Activated CD8-positive, alpha-beta T cell treated with anti-CD3 and anti-CD28 coated beads for 36 hours (primary cell): Measurements from ENCODE around the gene RAB40B. TPM values are rescaled to one million over a fixed set of nuclear protein-coding genes. Genes with fewer than 3 reads are reported as not detected.

ENCODE experiments used
- ATAC-seq: fragments of 200-7000 bp; cut with Tn5 transposase; one replicate; pipeline ENCODE4 v1.10.0; 2021; ENCODE audit warnings: mild to moderate bottlenecking, moderate library complexity
- CTCF ChIA-PET: fragments of 350-600 bp; sonication (Branson Sonifier 250); formaldehyde crosslinking; loops from one replicate; lab custom pipeline; 2021; ENCODE audit warnings: antibody characterized with exemption; lab: Charles Lee
- POLR2A ChIA-PET: fragments of 350-600 bp; sonication (Branson Sonifier 250); formaldehyde crosslinking; loops from one replicate; lab custom pipeline; 2021; ENCODE audit warnings: antibody characterized with exemption; lab: Charles Lee
- DNase-seq: peaks from one replicate; pipeline ENCODE4 v3.0.0-alpha.2; 2020
- H3K27ac Mint-ChIP-seq: one replicate; pipeline ENCODE4 v1.8.0; 2021; ENCODE audit warnings: mild to moderate bottlenecking, mixed read lengths
- H3K27me3 Mint-ChIP-seq: one replicate; pipeline ENCODE4 v1.8.0; 2021; ENCODE audit warnings: mixed read lengths
- H3K36me3 Mint-ChIP-seq: one replicate; pipeline ENCODE4 v1.8.0; 2021; ENCODE audit warnings: low read depth, mixed read lengths
- H3K4me1 Mint-ChIP-seq: one replicate; pipeline ENCODE4 v1.8.0; 2021; ENCODE audit warnings: low read depth, mixed read lengths
- H3K4me3 Mint-ChIP-seq: one replicate; pipeline ENCODE4 v1.8.0; 2021; ENCODE audit warnings: mild to moderate bottlenecking, moderate library complexity, mixed read lengths
- H3K9me3 Mint-ChIP-seq: one replicate; pipeline ENCODE4 v1.8.0; 2021; ENCODE audit warnings: mixed read lengths
- CTCF ChIP-seq: fragments of 200-600 bp; IDR thresholded peaks from one replicate; pipeline ENCODE4 v1.8.0; 2022; ENCODE audit warnings: antibody characterized with exemption, mild to moderate bottlenecking
- intact Hi-C: fragments of 100-400 bp; cut with micrococcal nuclease; formaldehyde crosslinking; loops from one replicate; pipeline ENCODE4 v1.10.0; 2022
- total RNA-seq, 2 experiments: library from RNA; stranded (reverse); gene quantifications; one replicate each; pipeline ENCODE4 v1.2.3, GENCODE V29; 2021

RAB40B gene
- total RNA-seq, 2 experiments from 2014 or later: 1.6 to 3.4 TPM

DNA sequence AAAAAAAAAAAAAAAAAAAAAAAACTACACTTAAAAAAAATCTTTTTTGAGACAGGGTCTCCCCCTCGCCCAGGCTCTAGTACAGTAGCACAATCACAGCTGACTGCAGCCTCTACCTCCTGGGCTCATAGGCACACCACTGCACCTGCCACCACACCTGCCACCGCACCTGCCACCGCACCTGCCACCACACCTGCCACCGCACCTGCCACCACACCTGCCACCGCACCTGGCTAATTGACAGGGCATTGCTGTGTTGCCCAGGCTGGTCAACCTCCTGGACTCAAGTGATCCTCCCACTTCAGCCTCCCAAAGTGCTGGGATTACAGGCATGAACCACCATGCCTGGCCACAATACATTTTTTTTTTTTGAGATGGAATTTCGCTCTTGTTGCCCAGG is 32.6 kb downstream of the RAB40B start:
- Mint-ChIP-seq H3K9me3 (no peaks in the 10 kb centered on the region), H3K27ac (no peak overlapping the region), H3K27me3 (no peaks in the 10 kb centered on the region), H3K4me1 (peaks cover 4% of the 10 kb centered on the region), H3K36me3 (no peaks in the 10 kb centered on the region), H3K4me3 (no peak overlapping the region)
- ChIA-PET POLR2A (no interaction called here), CTCF (no interaction called here)
- DNase-seq (no peak), ATAC-seq (no peak)
- TF ChIP-seq CTCF: no peak
- intact Hi-C loops: loop anchor here (10.0 kb wide), 1 partner anchor 89 kb away; the partner anchor contains the start of gene TBCD

- no peak for DNase-seq
- intact Hi-C loops: loop anchor here (10.0 kb wide), 1 partner anchor 90 kb away; the partner anchor contains the start of gene TBCD
- Mint-ChIP-seq H3K9me3 (no peaks in the 10 kb centered on the region), H3K4me3 (no peak overlapping the region), H3K27ac (no peak overlapping the region), H3K4me1 (peaks cover 4% of the 10 kb centered on the region), H3K36me3 (no peaks in the 10 kb centered on the region), H3K27me3 (no peaks in the 10 kb centered on the region)
- ATAC-seq: no peak
- ChIA-PET POLR2A (no interaction called here), CTCF (no interaction called here)
- no peak for TF ChIP-seq CTCF
Observed at GRCh38 chr17:82665217-82665616, 33.3 kb downstream of the RAB40B start.

- ChIA-PET CTCF (interaction anchor here (1.5 kb wide), 1 partner anchor 102 kb away, joined by 4 read pairs; no protein-coding TSS in a partner anchor), POLR2A (interaction anchor here (0.6 kb wide), 1 partner anchor 561 kb away, joined by 3 read pairs; no protein-coding TSS in a partner anchor)
- H3K4me3 Mint-ChIP-seq: no peak overlapping the region
- intact Hi-C loops: loop anchor here (10.0 kb wide), 1 partner anchor 90 kb away; the partner anchor contains the start of gene TBCD
- H3K27ac Mint-ChIP-seq: no peak overlapping the region
- H3K9me3 Mint-ChIP-seq: no peaks in the 10 kb centered on the region
- no peaks in the 10 kb centered on the region for H3K27me3 Mint-ChIP-seq
- peaks cover 4% of the 10 kb centered on the region for H3K4me1 Mint-ChIP-seq
- no peak for TF ChIP-seq CTCF
- ATAC-seq (no peak), DNase-seq (no peak)
- H3K36me3 Mint-ChIP-seq: no peaks in the 10 kb centered on the region
Observed at GRCh38 chr17:82664701-82665182, 33.8 kb downstream of the RAB40B start.

DNA sequence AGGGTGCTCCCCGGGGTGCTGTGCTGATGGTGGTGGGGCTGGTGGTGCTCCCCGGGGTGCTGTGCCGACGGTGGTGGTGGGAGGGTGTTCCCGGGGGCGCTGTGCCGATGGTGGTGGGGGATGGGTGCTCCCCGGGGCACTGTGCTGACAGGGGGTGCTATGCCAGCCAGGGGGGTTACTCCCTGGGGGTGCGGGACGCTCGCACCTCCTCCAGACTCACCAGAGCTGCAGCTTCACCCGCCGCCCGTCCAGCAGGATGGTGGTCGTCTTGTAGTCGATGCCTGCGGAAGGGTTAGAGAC is 34.3 kb downstream of the RAB40B start:
- ChIA-PET POLR2A (interaction anchor here (0.6 kb wide), 1 partner anchor 561 kb away, joined by 3 read pairs; no protein-coding TSS in a partner anchor), CTCF (interaction anchor here (1.5 kb wide), 1 partner anchor 102 kb away, joined by 4 read pairs; no protein-coding TSS in a partner anchor)
- no peak for TF ChIP-seq CTCF
- ATAC-seq: no peak
- Mint-ChIP-seq H3K4me3 (no peak overlapping the region), H3K9me3 (no peaks in the 10 kb centered on the region), H3K27me3 (no peaks in the 10 kb centered on the region), H3K27ac (no peak overlapping the region), H3K4me1 (peaks cover 4% of the 10 kb centered on the region), H3K36me3 (no peaks in the 10 kb centered on the region)
- intact Hi-C loops: loop anchor here (10.0 kb wide), 1 partner anchor 91 kb away; the partner anchor contains the start of gene TBCD
- DNase-seq: no peak

DNA sequence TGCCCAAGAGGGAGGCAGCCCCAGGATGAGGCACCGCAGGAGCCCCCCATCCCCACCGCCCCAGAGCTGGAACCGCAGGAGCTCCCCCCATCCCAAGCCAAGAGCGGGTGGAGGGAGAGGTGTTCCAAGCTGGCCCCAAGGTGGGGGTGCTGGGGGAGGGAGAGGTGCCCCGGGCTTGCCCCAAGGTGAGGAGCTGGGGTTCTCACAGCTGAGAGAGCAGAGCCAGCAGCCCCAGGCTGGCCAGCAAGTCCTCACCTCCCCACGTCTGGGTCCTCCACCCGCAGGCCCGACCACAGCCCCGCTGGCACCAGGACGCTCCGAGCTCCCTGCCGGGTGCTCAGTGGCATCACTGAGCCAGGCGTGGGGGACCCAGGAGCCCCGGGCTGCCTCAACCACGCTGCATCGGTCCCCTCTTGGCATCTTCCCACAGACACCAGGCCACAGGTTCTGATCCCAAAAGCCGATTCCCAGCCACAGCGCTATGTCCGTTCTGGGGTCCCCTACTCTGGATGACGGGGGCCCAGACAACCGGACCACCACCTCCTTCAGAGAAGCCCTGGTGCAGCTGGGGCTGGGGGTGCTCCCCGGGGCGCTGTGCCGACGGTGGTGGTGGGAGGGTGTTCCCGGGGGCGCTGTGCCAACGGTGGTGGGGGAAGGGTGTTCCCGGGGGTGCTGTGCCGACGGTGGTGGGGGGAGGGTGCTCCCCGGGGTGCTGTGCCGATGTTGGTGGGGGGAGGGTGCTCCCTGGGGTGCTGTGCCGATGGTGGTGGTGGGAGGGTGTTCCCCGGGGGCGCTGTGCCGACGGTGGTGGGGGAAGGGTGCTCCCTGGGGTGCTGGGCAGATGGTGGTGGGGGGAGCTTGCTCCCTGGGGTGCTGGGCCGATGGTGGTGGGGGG is 34.9 kb downstream of the RAB40B start:
- POLR2A ChIA-PET: interaction anchor here (0.6 kb wide), 1 partner anchor 560 kb away, joined by 3 read pairs; no protein-coding TSS in a partner anchor
- intact Hi-C loops: loop anchor here (10.0 kb wide), 1 partner anchor 91 kb away; the partner anchor contains the start of gene TBCD

More for the DNA sequence above, 34.9 kb downstream of the RAB40B start:
- CTCF ChIA-PET: interaction anchor here (1.5 kb wide), 1 partner anchor 103 kb away, joined by 4 read pairs; no protein-coding TSS in a partner anchor
- H3K4me3 Mint-ChIP-seq: no peak overlapping the region
- DNase-seq (no peak), ATAC-seq (no peak)
- H3K36me3 Mint-ChIP-seq: no peaks in the 10 kb centered on the region
- peaks cover 2% of the 10 kb centered on the region for H3K4me1 Mint-ChIP-seq
- no peak for TF ChIP-seq CTCF
- H3K9me3 Mint-ChIP-seq: no peaks in the 10 kb centered on the region
- H3K27me3 Mint-ChIP-seq: no peaks in the 10 kb centered on the region
- no peak overlapping the region for H3K27ac Mint-ChIP-seq
